Loucy (cell line): Measurements from ENCODE around the gene NKX6-2.

Experiments
- H2AFZ ChIP-seq: fragments of 200-600 bp; sonication (generic); 2 replicates; pipeline ENCODE4 v1.6.0; 2016; ENCODE audit warnings: antibody characterized with exemption, mild to moderate bottlenecking, low read length, moderate library complexity
- H3F3A ChIP-seq: fragments of 200-600 bp; 2 replicates; pipeline ENCODE4 v1.6.0; 2016; ENCODE audit warnings: antibody characterized with exemption, low read depth, mild to moderate bottlenecking
- H3K27me3 ChIP-seq: fragments of 200-600 bp; sonication (generic); 2 replicates; pipeline ENCODE4 v1.6.1; 2014; ENCODE audit warnings: low read length, mild to moderate bottlenecking; ENCODE audit not compliant: insufficient read depth, poor library complexity, severe bottlenecking
- H3K36me3 ChIP-seq: fragments of 200-600 bp; sonication (generic); 2 replicates; pipeline ENCODE4 v1.6.1; 2016; ENCODE audit warnings: low read length; ENCODE audit not compliant: insufficient read depth
- H3K4me1 ChIP-seq: fragments of 200-600 bp; sonication (generic); 2 replicates; pipeline ENCODE4 v1.5.1; 2014; ENCODE audit warnings: low read length, mild to moderate bottlenecking; ENCODE audit not compliant: insufficient read depth, poor library complexity, severe bottlenecking
- H3K4me2 ChIP-seq: fragments of 200-600 bp; sonication (generic); 2 replicates; pipeline ENCODE4 v1.6.0; 2014; ENCODE audit warnings: antibody characterized with exemption, low read length, low read depth, mild to moderate bottlenecking; ENCODE audit not compliant: poor library complexity, severe bottlenecking
- H3K4me3 ChIP-seq: fragments of 200-600 bp; sonication (generic); 2 replicates; pipeline ENCODE4 v1.5.1; 2014; ENCODE audit warnings: low read length, mild to moderate bottlenecking, mixed read lengths; ENCODE audit not compliant: poor library complexity, severe bottlenecking
- H3K79me2 ChIP-seq: fragments of 200-600 bp; sonication (generic); 2 replicates; pipeline ENCODE4 v1.6.1; 2014; ENCODE audit warnings: low read length; ENCODE audit not compliant: insufficient read depth
- H3K9ac ChIP-seq: fragments of 200-600 bp; sonication (generic); 2 replicates; pipeline ENCODE4 v1.6.0; 2014; ENCODE audit warnings: mild to moderate bottlenecking, low read depth, low read length, moderate library complexity; ENCODE audit not compliant: poor library complexity, severe bottlenecking
- H3K9me2 ChIP-seq: fragments of 200-600 bp; sonication (generic); replicated peaks from 2 replicates; pipeline ENCODE4 v1.6.1; 2016; ENCODE audit warnings: low read depth, low read length, mixed read lengths
- H3K9me3 ChIP-seq: fragments of 200-600 bp; sonication (generic); 2 replicates; pipeline ENCODE4 v1.6.1; 2014; ENCODE audit warnings: mild to moderate bottlenecking, antibody characterized with exemption, low read length, low read depth; ENCODE audit not compliant: insufficient read depth
- H4K20me1 ChIP-seq: fragments of 200-600 bp; sonication (generic); 2 replicates; pipeline ENCODE4 v1.6.0; 2014; ENCODE audit warnings: antibody characterized with exemption, low read length, mild to moderate bottlenecking; ENCODE audit not compliant: insufficient read depth, poor library complexity, severe bottlenecking
- EZH2phosphoT487 ChIP-seq: fragments of 200-600 bp; IDR thresholded peaks from 2 replicates; pipeline ENCODE4 v1.6.1; 2018; ENCODE audit warnings: antibody characterized with exemption, mild to moderate bottlenecking, moderate library complexity, borderline replicate concordance
- TF ChIP-seq, protein P1 (sequence below): fragments of 200-600 bp; sonication (generic); conservative IDR thresholded peaks from 2 replicates; pipeline ENCODE4 v1.5.1; 2014; ENCODE audit warnings: mild to moderate bottlenecking, antibody characterized with exemption, low read length

Gene NKX6-2

GRCh38 chr10:132757171-132757570, 28.8 kb downstream of the NKX6-2 start:
- H3K27me3 ChIP-seq: no peaks in the 10 kb centered on the region
- no peak overlapping the region for H2AFZ ChIP-seq
- no peaks in the 10 kb centered on the region for H3K4me1 ChIP-seq
- H4K20me1 ChIP-seq: no peaks in the 10 kb centered on the region
- peaks cover 25% of the 10 kb centered on the region; the same call in 1 of the 2 replicates for H3K36me3 ChIP-seq
- no peak overlapping the region for H3K4me3 ChIP-seq
- no peaks in the 10 kb centered on the region for H3K9me3 ChIP-seq
- H3K9ac ChIP-seq: no peak overlapping the region
- no peaks in the 10 kb centered on the region for H3F3A ChIP-seq
- H3K79me2 ChIP-seq: no peaks in the 10 kb centered on the region
- TF ChIP-seq, protein P1, sequence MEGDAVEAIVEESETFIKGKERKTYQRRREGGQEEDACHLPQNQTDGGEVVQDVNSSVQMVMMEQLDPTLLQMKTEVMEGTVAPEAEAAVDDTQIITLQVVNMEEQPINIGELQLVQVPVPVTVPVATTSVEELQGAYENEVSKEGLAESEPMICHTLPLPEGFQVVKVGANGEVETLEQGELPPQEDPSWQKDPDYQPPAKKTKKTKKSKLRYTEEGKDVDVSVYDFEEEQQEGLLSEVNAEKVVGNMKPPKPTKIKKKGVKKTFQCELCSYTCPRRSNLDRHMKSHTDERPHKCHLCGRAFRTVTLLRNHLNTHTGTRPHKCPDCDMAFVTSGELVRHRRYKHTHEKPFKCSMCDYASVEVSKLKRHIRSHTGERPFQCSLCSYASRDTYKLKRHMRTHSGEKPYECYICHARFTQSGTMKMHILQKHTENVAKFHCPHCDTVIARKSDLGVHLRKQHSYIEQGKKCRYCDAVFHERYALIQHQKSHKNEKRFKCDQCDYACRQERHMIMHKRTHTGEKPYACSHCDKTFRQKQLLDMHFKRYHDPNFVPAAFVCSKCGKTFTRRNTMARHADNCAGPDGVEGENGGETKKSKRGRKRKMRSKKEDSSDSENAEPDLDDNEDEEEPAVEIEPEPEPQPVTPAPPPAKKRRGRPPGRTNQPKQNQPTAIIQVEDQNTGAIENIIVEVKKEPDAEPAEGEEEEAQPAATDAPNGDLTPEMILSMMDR: no peak
- no peak for TF ChIP-seq EZH2phosphoT487
- H3K9me2 ChIP-seq: no peaks in the 10 kb centered on the region
- H3K4me2 ChIP-seq: no peak overlapping the region

- H3K4me1 ChIP-seq: no peaks in the 10 kb centered on the region
- peaks cover 25% of the 10 kb centered on the region; the same call in 1 of the 2 replicates for H3K36me3 ChIP-seq
Observed at GRCh38 chr10:132756591-132756990, 29.4 kb downstream of the NKX6-2 start.

DNA sequence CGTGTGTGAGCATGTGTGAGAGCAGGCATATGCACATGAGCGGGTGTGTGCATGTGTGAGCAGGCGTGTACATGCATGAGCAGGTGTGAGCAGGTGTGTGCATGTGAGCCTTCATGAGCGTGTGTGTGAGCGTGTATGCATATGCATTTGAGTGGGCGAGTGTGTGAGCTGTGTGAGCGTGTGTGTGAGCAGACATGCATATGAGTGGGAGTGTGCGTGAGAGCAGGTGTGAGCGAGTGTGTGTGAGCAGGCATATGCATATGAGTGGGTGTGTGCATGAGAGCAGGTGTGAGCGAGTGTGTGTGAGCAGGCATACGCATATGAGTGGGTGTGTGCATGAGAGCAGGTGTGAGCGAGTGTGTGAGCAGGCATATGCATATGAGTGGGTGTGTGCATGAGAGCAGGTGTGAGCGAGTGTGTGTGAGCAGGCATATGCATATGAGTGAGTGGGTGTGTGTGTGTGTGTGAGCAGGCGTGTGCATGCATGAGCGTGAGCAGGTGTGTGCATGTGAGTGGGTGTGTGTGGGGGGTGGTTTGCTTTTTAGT, 30.7 kb downstream of the NKX6-2 start:
- no peaks in the 10 kb centered on the region for H3K9me3 ChIP-seq
- no peaks in the 10 kb centered on the region for H4K20me1 ChIP-seq
- TF ChIP-seq, protein P1: no peak
- no peak for TF ChIP-seq EZH2phosphoT487
- no peaks in the 10 kb centered on the region for H3K9me2 ChIP-seq
- H3K4me2 ChIP-seq: no peak overlapping the region
- H3K9ac ChIP-seq: no peak overlapping the region
- no peak overlapping the region for H3K4me3 ChIP-seq
- H3K79me2 ChIP-seq: no peaks in the 10 kb centered on the region
- H3F3A ChIP-seq: no peaks in the 10 kb centered on the region
- H2AFZ ChIP-seq: no peak overlapping the region
- H3K27me3 ChIP-seq: no peaks in the 10 kb centered on the region
- H3K36me3 ChIP-seq: peaks cover 28% of the 10 kb centered on the region; the same call in 1 of the 2 replicates
- no peaks in the 10 kb centered on the region for H3K4me1 ChIP-seq

More at GRCh38 chr10:132756591-132756990, 29.4 kb downstream of the NKX6-2 start:
- Histone ChIP-seq H3K9ac (no peak overlapping the region), H3K27me3 (no peaks in the 10 kb centered on the region), H3K79me2 (no peaks in the 10 kb centered on the region), H3K4me2 (no peak overlapping the region), H3F3A (no peaks in the 10 kb centered on the region), H3K9me2 (no peaks in the 10 kb centered on the region), H4K20me1 (no peaks in the 10 kb centered on the region), H3K4me3 (no peak overlapping the region), H3K9me3 (no peaks in the 10 kb centered on the region), H2AFZ (no peak overlapping the region)
- no peak for TF ChIP-seq EZH2phosphoT487
- TF ChIP-seq, protein P1: no peak
